Glomerular endothelial cell (primary cell): ENCODE data around the gene NDUFV3. TPM values are rescaled to one million over a fixed set of nuclear protein-coding genes. Genes with fewer than 3 reads are reported as not detected.
A peak's percentile ranks its signal among the peaks of the same experiment; 100 is the strongest.
"Not testable (repeated sequence)": the region's sequence is repeated elsewhere in the genome, so short reads cannot be mapped to it uniquely, and the experiment has no call there.

Experiments
- DNase-seq: peaks from one replicate; pipeline ENCODE4 v3.0.0-alpha.2; 2011; ENCODE audit warnings: low read depth, low spot score; ENCODE audit errors: extremely low read depth
- total RNA-seq: library from RNA; depleted of rRNA; stranded (reverse); fragments of >200 nt; gene quantifications from 2 replicates; pipeline ENCODE4 v1.2.3, GENCODE V29; 2015

Gene NDUFV3
- total RNA-seq, 1 donor from 2014 or later: 49.3 TPM

- not testable (repeated sequence) for DNase-seq
Observed at GRCh38 chr21:42933137-42933970, 40.2 kb downstream of the NDUFV3 start.

GRCh38 chr21:42933973-42934372 is 40.9 kb downstream of the NDUFV3 start:
- not testable (repeated sequence) for DNase-seq

GRCh38 chr21:42936360-42936759 is 43.3 kb downstream of the NDUFV3 start:
- not testable (repeated sequence) for DNase-seq

- not testable (repeated sequence) for DNase-seq
Observed at GRCh38 chr21:42937034-42937940, 44.2 kb downstream of the NDUFV3 start.

GRCh38 chr21:42937960-42938605 is 45.0 kb downstream of the NDUFV3 start:
- DNase-seq: no peak

- DNase-seq: not testable (repeated sequence)
Observed at GRCh38 chr21:42938606-42938995, 45.5 kb downstream of the NDUFV3 start.

- peak; percentile 52 for DNase-seq
Observed at GRCh38 chr21:42939582-42940413, 46.7 kb downstream of the NDUFV3 start.

- no peak for DNase-seq
Observed at GRCh38 chr21:42941696-42942085, 48.6 kb downstream of the NDUFV3 start.

- no peak for DNase-seq
Observed at GRCh38 chr21:42942244-42942643, 49.1 kb downstream of the NDUFV3 start.

GRCh38 chr21:42949094-42949755 is 56.1 kb downstream of the NDUFV3 start:
- DNase-seq: not testable (repeated sequence)

GRCh38 chr21:42951193-42951592 is 58.1 kb downstream of the NDUFV3 start:
- not testable (repeated sequence) for DNase-seq

- DNase-seq: no peak
Observed at GRCh38 chr21:42956824-42957630, 63.9 kb downstream of the NDUFV3 start.

GRCh38 chr21:42958122-42958521 is 65.0 kb downstream of the NDUFV3 start:
- not testable (repeated sequence) for DNase-seq

- DNase-seq: no peak
Observed at GRCh38 chr21:42959728-42960127, 66.6 kb downstream of the NDUFV3 start.

GRCh38 chr21:42962380-42963007 is 69.4 kb downstream of the NDUFV3 start:
- DNase-seq: no peak
